ENCODE results near the gene CLK2. TPM values are rescaled to one million over a fixed set of nuclear protein-coding genes. Genes with fewer than 3 reads are reported as not detected.

The CLK2 gene
- total RNA-seq, 1 donor from 2014 or later, result 18.1 TPM

- peak overlapping the region; percentile 89 for H3K27ac ChIP-seq (replicated peaks)
- peaks cover 27% of the 10 kb centered on the region for H3K36me3 ChIP-seq
- no peak for TF ChIP-seq CTCF (IDR thresholded peaks at IDR 0.05; ENCODE audit: borderline replicate concordance)
- peaks cover 35% of the 10 kb centered on the region for H3K4me1 ChIP-seq
- H3K9me3 ChIP-seq (replicated peaks), result no peaks in the 10 kb centered on the region
- H3K27me3 ChIP-seq (ENCODE audit: low read depth), result no peaks in the 10 kb centered on the region
- peak; percentile 33 for DNase-seq
- intact Hi-C loops (cut with micrococcal nuclease), result no loop called here
- H3K4me3 ChIP-seq, result peak overlapping the region; percentile 81
These were observed 36.2 kb upstream of the CLK2 start for GRCh38 chr1:155309423-155310021.

GRCh38 chr1:155308493-155309422 is 35.5 kb upstream of the CLK2 start, which contains the start of gene FDPS:
Gene FDPS (plus strand): TSS chr1:155308866. CDS start chr1:155309790, 924 bp downstream.
- intact Hi-C loops (cut with micrococcal nuclease), result no loop called here
- DNase-seq, result peak; percentile 99
- peaks cover 19% of the 10 kb centered on the region for H3K36me3 ChIP-seq
- H3K9me3 ChIP-seq (replicated peaks), result no peaks in the 10 kb centered on the region
- H3K27ac ChIP-seq (replicated peaks), result peak within 1 kb of the TSS; percentile 89
- H3K4me3 ChIP-seq, result peak within 1 kb of the TSS; percentile 81
- no peaks in the 10 kb centered on the region for H3K27me3 ChIP-seq (ENCODE audit: low read depth)
- TF ChIP-seq CTCF (IDR thresholded peaks at IDR 0.05; ENCODE audit: borderline replicate concordance), result peak; percentile 45
- H3K4me1 ChIP-seq, result peaks cover 35% of the 10 kb centered on the region

- Histone ChIP-seq H3K4me1 (peaks cover 35% of the 10 kb centered on the region), H3K4me3 (no peak overlapping the region), H3K36me3 (peaks cover 10% of the 10 kb centered on the region), H3K27me3 (ENCODE audit: low read depth) (no peaks in the 10 kb centered on the region), H3K9me3 (replicated peaks) (no peaks in the 10 kb centered on the region), H3K27ac (replicated peaks) (peak overlapping the region; percentile 89)
- intact Hi-C loops (cut with micrococcal nuclease), result no loop called here
- no peak for DNase-seq
- peak; percentile 51 for TF ChIP-seq CTCF (IDR thresholded peaks at IDR 0.05; ENCODE audit: borderline replicate concordance)
These were observed 34.0 kb upstream of the CLK2 start for GRCh38 chr1:155307247-155307740.

GRCh38 chr1:155305881-155306391 is 32.6 kb upstream of the CLK2 start:
- peaks cover 32% of the 10 kb centered on the region for H3K4me1 ChIP-seq
- no peak overlapping the region for H3K4me3 ChIP-seq
- intact Hi-C loops (cut with micrococcal nuclease), result no loop called here
- H3K9me3 ChIP-seq (replicated peaks), result no peaks in the 10 kb centered on the region
- no peak for TF ChIP-seq CTCF (IDR thresholded peaks at IDR 0.05; ENCODE audit: borderline replicate concordance)
- no peaks in the 10 kb centered on the region for H3K27me3 ChIP-seq (ENCODE audit: low read depth)
- peaks cover 7% of the 10 kb centered on the region for H3K36me3 ChIP-seq
- H3K27ac ChIP-seq (replicated peaks), result no peak overlapping the region
- no peak for DNase-seq

GRCh38 chr1:155304558-155305063 is 31.3 kb upstream of the CLK2 start:
- no peak overlapping the region for H3K4me3 ChIP-seq
- DNase-seq, result no peak
- no peak overlapping the region for H3K27ac ChIP-seq (replicated peaks)
- no peaks in the 10 kb centered on the region for H3K27me3 ChIP-seq (ENCODE audit: low read depth)
- H3K4me1 ChIP-seq, result peaks cover 18% of the 10 kb centered on the region
- no peak for TF ChIP-seq CTCF (IDR thresholded peaks at IDR 0.05; ENCODE audit: borderline replicate concordance)
- intact Hi-C loops (cut with micrococcal nuclease), result no loop called here
- no peaks in the 10 kb centered on the region for H3K36me3 ChIP-seq
- H3K9me3 ChIP-seq (replicated peaks), result no peaks in the 10 kb centered on the region
